ENCODE measurements around the gene MASP1.

MASP1 gene

DNA sequence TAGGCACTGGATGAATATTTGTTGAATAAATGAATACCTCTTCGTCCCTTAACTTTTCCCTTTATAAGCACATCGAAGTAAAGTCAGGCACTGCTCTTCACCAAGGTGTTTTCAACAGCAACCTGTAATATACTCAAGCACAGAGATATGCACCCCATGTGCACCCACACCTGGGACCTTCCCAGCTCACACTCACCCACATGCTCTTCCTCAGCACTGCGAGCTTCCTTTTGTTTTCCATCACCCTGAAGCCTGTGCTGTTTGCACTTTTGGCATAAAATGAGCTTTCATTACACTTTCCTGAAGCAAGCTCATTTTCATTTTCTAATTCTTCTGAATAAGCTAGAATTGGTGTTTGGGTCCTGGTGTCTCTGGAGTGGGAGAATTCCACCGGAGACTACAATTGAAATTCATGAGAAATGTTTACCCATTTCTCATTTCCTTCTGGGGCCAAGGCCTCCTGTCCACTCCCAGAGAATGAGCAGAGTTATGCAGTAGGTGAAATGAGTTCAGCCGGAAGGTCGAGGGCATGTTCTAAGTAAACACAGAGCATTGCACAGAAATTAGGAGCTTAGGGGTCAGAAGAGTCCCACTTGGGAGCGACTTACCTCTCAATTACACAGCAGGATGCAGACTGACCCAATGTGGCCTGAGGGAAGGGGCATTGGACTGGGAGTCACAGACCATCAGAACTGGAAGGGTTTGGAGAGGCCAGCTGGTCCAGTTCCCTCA, 15.0 kb downstream of the MASP1 start:
- TF ChIP-seq, protein P1, sequence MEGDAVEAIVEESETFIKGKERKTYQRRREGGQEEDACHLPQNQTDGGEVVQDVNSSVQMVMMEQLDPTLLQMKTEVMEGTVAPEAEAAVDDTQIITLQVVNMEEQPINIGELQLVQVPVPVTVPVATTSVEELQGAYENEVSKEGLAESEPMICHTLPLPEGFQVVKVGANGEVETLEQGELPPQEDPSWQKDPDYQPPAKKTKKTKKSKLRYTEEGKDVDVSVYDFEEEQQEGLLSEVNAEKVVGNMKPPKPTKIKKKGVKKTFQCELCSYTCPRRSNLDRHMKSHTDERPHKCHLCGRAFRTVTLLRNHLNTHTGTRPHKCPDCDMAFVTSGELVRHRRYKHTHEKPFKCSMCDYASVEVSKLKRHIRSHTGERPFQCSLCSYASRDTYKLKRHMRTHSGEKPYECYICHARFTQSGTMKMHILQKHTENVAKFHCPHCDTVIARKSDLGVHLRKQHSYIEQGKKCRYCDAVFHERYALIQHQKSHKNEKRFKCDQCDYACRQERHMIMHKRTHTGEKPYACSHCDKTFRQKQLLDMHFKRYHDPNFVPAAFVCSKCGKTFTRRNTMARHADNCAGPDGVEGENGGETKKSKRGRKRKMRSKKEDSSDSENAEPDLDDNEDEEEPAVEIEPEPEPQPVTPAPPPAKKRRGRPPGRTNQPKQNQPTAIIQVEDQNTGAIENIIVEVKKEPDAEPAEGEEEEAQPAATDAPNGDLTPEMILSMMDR (IDR thresholded peaks at IDR 0.05; ENCODE audit: borderline replicate concordance, insufficient read depth, low read depth, low read length) = no peak
- no peak overlapping the region for H3K4me3 ChIP-seq (ENCODE audit: low read depth, low read length)

DNA sequence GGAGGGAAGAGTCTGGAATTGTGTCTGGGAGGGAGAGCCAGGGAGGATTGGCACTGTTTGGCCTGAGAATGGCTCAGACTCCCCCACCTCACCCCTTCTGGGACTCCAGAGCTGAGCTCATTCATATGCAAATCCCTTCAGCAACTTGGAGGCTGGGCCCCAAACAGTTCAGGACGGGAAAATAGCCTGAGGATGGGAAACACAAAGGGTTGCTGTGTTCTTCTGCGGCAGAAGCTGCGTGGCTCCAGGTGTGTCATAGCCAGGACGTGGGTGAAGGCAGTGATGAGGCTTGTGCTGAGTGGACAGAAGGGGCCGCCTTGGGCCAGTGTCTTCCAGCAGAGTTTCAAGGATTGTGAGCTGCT, 16.6 kb downstream of the MASP1 start:
- H3K4me3 ChIP-seq (ENCODE audit: low read depth, low read length) = no peak overlapping the region

DNA sequence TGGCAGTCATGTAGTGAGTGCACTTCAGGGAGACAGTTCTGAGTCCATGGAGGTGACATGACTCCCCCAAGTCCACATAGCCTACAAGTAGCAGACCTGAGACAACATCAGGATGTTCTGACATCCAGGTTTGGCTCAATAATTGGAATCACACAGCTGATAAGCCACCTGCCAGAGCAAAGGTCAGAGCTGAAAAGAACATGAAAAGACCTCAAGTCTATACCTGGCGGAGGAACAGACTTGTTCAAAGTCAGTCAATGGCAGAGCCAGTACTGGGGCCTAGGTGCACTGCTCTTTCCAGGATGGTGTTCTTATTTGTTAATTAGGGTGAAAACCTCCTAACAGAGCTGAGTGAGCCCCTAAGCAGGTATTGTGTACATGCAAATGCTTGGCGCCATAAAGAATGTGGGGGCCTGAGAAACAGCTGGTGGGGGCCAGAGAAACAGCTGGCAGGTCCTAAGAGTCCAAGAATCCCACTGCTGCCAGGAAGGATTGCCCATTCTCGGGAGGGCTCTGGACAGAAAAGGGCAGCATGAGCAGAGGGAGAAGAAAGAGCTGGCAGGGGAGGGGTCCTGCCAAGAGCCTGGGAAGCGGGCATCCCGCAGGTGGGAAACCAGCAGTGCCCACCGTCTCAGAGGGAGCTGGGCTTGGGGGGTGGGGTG, 17.1 kb downstream of the MASP1 start:
- TF ChIP-seq, protein P1 (IDR thresholded peaks at IDR 0.05; ENCODE audit: borderline replicate concordance, insufficient read depth, low read depth, low read length) = no peak
- no peak overlapping the region for H3K4me3 ChIP-seq (ENCODE audit: low read depth, low read length)

More for the DNA sequence above, 16.6 kb downstream of the MASP1 start:
- TF ChIP-seq, protein P1 (IDR thresholded peaks at IDR 0.05; ENCODE audit: borderline replicate concordance, insufficient read depth, low read depth, low read length) = no peak

DNA sequence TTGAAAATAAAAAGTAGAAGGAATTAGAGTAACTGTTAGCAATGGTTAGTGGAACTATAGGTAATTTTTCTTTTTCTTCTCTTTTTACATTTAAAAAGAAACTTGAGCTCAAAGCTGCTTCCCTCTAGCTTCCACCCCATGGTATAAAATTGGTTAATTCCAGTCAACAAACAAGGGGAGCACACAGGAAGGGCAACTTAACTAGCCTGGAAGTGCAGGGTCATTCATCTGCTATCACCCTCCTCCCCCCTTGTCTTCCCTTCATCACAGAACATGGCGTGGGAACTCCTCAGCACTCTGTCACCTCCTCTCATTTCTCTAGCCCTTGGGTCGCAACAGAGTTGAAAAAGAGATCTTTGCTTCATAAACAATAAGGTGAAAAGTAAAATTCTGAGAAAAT, 20.0 kb downstream of the MASP1 start:
- TF ChIP-seq, protein P1 (IDR thresholded peaks at IDR 0.05; ENCODE audit: borderline replicate concordance, insufficient read depth, low read depth, low read length) = no peak
- no peak overlapping the region for H3K4me3 ChIP-seq (ENCODE audit: low read depth, low read length)

DNA sequence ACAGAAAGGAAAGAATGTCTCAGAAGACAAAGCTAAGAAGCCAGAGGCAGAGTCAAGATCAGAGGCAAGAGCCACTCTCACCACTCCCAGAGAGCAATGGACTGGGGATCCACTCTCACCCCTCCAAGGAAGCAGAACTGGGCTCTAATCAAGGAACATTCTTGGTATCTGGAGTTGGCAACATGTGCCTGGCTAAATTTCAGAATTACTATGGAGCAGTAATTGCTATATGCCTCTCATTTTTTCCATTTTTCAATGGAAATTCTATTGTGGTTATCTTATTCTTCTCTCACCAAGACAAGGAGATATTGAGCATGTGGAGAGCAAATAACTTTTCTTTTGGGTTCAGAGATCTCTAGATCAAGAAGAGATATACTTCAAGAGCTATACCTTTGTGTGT, 22.1 kb downstream of the MASP1 start:
- no peak overlapping the region for H3K4me3 ChIP-seq (ENCODE audit: low read depth, low read length)
- TF ChIP-seq, protein P1 (IDR thresholded peaks at IDR 0.05; ENCODE audit: borderline replicate concordance, insufficient read depth, low read depth, low read length) = no peak

DNA sequence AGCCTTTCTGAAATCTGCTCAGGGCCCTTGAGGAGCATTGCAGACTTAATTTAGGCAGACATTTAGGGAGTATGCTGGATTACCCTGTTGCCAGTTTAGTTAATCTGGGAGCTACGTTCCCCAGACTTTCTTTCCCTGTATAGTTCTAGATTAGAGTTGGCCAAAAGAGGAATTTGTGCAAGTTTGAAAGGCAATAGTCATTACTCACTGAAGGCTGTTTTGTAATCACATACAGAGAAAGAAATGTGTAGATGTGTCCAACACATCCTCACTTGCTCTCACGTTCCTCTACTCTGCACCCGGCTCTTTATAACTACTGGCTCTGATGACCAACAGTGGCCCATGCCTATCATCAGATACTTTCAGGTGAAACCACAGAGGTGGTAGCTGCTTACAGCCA, 24.2 kb downstream of the MASP1 start:
- TF ChIP-seq, protein P1 (IDR thresholded peaks at IDR 0.05; ENCODE audit: borderline replicate concordance, insufficient read depth, low read depth, low read length) = no peak
- H3K4me3 ChIP-seq (ENCODE audit: low read depth, low read length) = no peak overlapping the region

DNA sequence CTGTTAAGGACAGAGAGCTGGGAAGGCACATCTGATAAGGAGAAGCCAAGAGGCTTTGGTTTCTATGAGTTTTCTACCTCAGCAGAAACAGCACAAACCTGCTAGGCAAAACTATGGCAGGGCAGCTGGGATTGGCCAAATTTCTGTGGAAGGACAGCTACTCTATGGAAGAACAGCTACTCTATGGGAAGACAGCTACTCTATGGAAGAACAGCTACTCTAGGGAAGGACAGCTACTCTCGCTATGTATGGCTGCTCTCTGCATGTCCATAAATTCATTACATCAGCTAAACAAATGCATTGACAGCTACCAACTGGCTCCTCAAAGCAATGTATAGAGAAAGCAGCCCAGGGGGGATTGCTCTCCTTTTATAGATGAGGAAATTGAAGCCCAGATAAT, 24.8 kb downstream of the MASP1 start:
- TF ChIP-seq, protein P1 (IDR thresholded peaks at IDR 0.05; ENCODE audit: borderline replicate concordance, insufficient read depth, low read depth, low read length) = no peak
- no peak overlapping the region for H3K4me3 ChIP-seq (ENCODE audit: low read depth, low read length)

Measured in GM12875 (cell line).